Activated naive CD4-positive, alpha-beta T cell treated with anti-CD3 and anti-CD28 coated beads, Interleukin-2, amount 10 ng/mL, durations not matched to agents 5 hours and 36 hours (primary cell): ENCODE data around the gene MT1M. TPM values are rescaled to one million over a fixed set of nuclear protein-coding genes. Genes with fewer than 3 reads are reported as not detected.

Experiments
- total RNA-seq, 2 experiments: library from RNA; stranded (reverse); gene quantifications; one replicate each; pipeline ENCODE4 v1.2.3, GENCODE V29; 2021

The MT1M gene
- total RNA-seq: not detected

GRCh38 chr16:56632156-56632847 lies at the start of gene MT1M:
TSS of gene MT1M (plus strand) at chr16:56632659. CDS start at chr16:56632732, 73 bp downstream.

DNA sequence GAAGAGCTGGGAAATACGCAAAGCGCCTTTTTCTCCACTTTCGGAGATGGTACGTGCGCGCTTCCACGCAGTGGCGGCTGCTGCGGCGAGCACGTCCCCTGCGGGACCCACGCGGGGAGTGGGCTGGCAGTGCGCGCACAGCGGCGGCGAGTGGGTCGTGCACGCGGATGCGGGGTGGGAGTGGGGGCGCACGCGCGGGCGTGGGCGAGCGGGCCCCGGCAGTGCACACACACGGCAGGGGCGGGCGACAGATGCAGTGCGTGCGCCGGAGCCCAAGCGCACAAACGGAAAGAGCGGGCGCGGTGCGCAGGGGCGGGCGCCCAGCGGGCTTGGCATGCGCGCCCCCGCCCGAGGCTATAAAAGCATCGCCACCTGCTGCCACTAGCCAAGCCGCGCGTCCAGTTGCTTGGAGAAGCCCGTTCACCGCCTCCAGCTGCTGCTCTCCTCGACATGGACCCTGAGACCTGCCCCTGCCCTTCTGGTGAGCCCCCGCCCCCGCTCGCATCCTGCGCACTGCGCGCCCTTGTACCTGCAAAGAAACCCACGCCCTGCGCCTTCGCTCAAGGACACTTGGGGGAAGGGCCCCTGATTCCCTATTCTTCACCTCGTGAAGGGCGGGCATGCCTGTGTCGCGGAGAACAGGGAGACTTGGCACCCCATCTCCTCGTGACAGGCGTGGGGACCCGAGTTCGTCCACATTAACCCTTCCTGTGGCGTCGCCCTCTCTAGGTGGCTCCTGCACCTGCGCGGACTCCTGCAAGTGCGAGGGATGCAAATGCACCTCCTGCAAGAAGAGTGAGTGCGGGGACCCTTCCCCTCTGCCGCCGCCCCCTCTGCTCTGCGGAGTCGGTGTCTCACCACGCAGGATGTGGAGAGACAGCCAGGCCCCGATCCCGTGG lies 43.1 kb upstream of the MT1M start, which contains the start of gene MT3:
Gene MT3 (plus strand): TSS at position 388 of the 899 bp plus-strand sequence. CDS start 63 bp downstream, at position 451.

GRCh38 chr16:56608043-56608875 lies 24.2 kb upstream of the MT1M start, which contains the start of gene MT2A:
TSS of gene MT2A (plus strand) at chr16:56608584. CDS start at chr16:56608656, 72 bp downstream.

GRCh38 chr16:56625140-56625942 lies 7.1 kb upstream of the MT1M start, which contains the start of gene MT1E:
TSS of gene MT1E (plus strand) at chr16:56625781. CDS start at chr16:56625852, 71 bp downstream.

GRCh38 chr16:56637814-56638750 lies 5.6 kb downstream of the MT1M start, which contains the start of gene MT1A:
TSS of gene MT1A (plus strand) at chr16:56638666. CDS start at chr16:56638739, 73 bp downstream.

DNA sequence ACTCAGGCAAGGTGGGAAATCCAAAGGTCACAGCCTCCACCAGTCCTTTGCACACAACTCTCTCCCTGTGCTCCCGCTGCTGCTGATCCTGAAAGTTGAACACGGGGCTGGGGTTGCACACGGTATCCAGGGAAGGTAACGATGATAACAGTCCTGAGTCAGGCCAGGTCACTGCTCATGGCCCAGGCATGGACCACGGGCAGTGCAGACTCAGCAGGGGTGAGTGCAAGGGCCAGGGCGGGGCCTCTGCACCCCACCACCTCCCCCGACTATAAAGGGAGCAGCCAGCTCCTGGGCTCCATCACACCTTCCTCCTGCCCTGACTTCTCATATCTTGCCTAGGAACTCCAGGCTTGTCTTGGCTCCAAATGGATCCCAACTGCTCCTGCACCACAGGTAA lies 19.1 kb downstream of the MT1M start, which contains the start of gene MT1B:
Gene MT1B (plus strand): TSS at position 301 of the 400 bp plus-strand sequence. CDS start 68 bp downstream, at position 369.

GRCh38 chr16:56657555-56658326 lies 25.3 kb downstream of the MT1M start, which contains the start of gene MT1F:
TSS of gene MT1F (plus strand) at chr16:56657959. CDS start at chr16:56658059, 100 bp downstream.

GRCh38 chr16:56667581-56668571 lies 35.4 kb downstream of the MT1M start, which contains the start of gene MT1G:
TSS of gene MT1G (minus strand) at chr16:56668065. CDS start at chr16:56667993, 72 bp downstream.

GRCh38 chr16:56669005-56669839 lies 36.8 kb downstream of the MT1M start, which contains the start of gene MT1H:
TSS of gene MT1H (plus strand) at chr16:56669814. CDS start at chr16:56669885, 71 bp downstream.

GRCh38 chr16:56681939-56682702 lies 49.7 kb downstream of the MT1M start, which contains the start of gene MT1X:
TSS of gene MT1X (plus strand) at chr16:56682470. CDS start at chr16:56682541, 71 bp downstream.

Other genes with a start within 250 kb of the MT1M start
- 10 to 100 TPM; 53.4 to 53.9 TPM for gene AMFR, start 207.1 kb upstream of the MT1M start, total RNA-seq
- 100 to 1,000 TPM; 175 TPM for gene NUDT21, start 181.3 kb upstream of the MT1M start, total RNA-seq
- 10 to 100 TPM; 34.8 to 37.1 TPM for gene OGFOD1, start 181.1 kb upstream of the MT1M start, total RNA-seq
- 10 to 100 TPM; 21.7 to 22.4 TPM for gene BBS2, start 112.6 kb upstream of the MT1M start, total RNA-seq
- gene MT4, start 67.6 kb upstream of the MT1M start, total RNA-seq: not detected
- 1 to 10 TPM; 4.3 to 4.8 TPM for gene MT3, start 43.1 kb upstream of the MT1M start, total RNA-seq
- gene MT2A, start 24.1 kb upstream of the MT1M start, total RNA-seq: 10 to 100 TPM; 46.6 to 52.2 TPM
- gene MT1E, start 6.9 kb upstream of the MT1M start, total RNA-seq: 10 to 100 TPM; 15.5 to 21.7 TPM
- not detected for gene MT1A, start 6.0 kb downstream of the MT1M start, total RNA-seq
- not detected for gene MT1B, start 19.2 kb downstream of the MT1M start, total RNA-seq
- gene MT1F, start 25.3 kb downstream of the MT1M start, total RNA-seq: 10 to 100 TPM; 22.0 to 23.7 TPM
- 1 to 10 TPM; 3.2 to 4.7 TPM for gene MT1G, start 35.4 kb downstream of the MT1M start, total RNA-seq
- not detected for gene MT1H, start 37.2 kb downstream of the MT1M start, total RNA-seq
- 10 to 100 TPM; 45.1 to 49.9 TPM for gene MT1X, start 49.8 kb downstream of the MT1M start, total RNA-seq
- gene NUP93, start 97.5 kb downstream of the MT1M start, total RNA-seq: 10 to 100 TPM; 62.8 to 65.1 TPM
- not detected for gene SLC12A3, start 232.5 kb downstream of the MT1M start, total RNA-seq